ENCODE results near the gene KIAA0825. TPM values are rescaled to one million over a fixed set of nuclear protein-coding genes. Genes with fewer than 3 reads are reported as not detected.

KIAA0825 gene
- total RNA-seq, 4 donors from 2014 or later: 4.8 to 11.8 (median 7.2) TPM

GRCh38 chr5:94473936-94474335, 144.5 kb downstream of the KIAA0825 start:
- no peak for TF ChIP-seq CTCF (IDR thresholded peaks at IDR 0.05)
- no peak for TF ChIP-seq POLR2A (IDR thresholded peaks at IDR 0.05)
- TF ChIP-seq EP300 (IDR thresholded peaks at IDR 0.05): no peak
- DNase-seq (ENCODE audit: low spot score in 2 of 2): no peak
- peaks cover 0 to 15% (median 0%) of the 10 kb centered on the region in 3 donors for H3K36me3 ChIP-seq
- H3K4me1 ChIP-seq: peaks cover 0 to 17% (median 0%) of the 10 kb centered on the region in 4 donors
- H3K4me3 ChIP-seq: no peak overlapping the region
- H3K27me3 ChIP-seq: no peaks in the 10 kb centered on the region
- H3K27ac ChIP-seq: peak overlapping the region in 1 of 4 donors; percentile 11
- no peaks in the 10 kb centered on the region for H3K9me3 ChIP-seq

DNA sequence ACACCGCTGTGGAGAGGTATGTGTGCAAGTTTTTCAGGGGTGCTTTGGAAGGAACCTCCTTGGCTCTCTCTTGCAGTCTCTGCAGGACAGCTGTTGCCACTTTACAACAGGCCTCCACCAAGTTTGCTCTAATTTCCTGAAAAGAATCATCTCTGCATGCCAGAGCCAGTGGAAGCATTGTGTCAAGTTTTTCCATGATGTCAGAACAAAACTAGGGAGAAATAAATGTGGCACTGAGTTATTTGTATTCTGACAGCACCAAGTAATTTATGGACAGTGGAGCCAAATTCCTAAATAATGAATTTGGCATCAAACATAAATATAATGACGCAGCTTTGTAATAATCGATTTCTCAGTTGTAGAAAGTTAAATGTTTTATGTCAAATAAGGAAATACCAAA, 146.9 kb downstream of the KIAA0825 start:
- Histone ChIP-seq H3K9me3 (no peaks in the 10 kb centered on the region), H3K36me3 (peaks cover 0 to 13% (median 0%) of the 10 kb centered on the region in 3 donors), H3K4me1 (peaks cover 0 to 17% (median 0%) of the 10 kb centered on the region in 4 donors), H3K27ac (no peak overlapping the region), H3K4me3 (no peak overlapping the region), H3K27me3 (no peaks in the 10 kb centered on the region)
- 53 to 60% methylated on average over 3 of the region's 3 CpGs for WGBS, 2 donors
- no peak for DNase-seq (ENCODE audit: low spot score in 2 of 2)
- TF ChIP-seq POLR2A (IDR thresholded peaks at IDR 0.05) (no peak), EP300 (IDR thresholded peaks at IDR 0.05) (peak in 1 of 2 donors; percentile 18), CTCF (IDR thresholded peaks at IDR 0.05) (no peak)

GRCh38 chr5:94470802-94471201, 147.6 kb downstream of the KIAA0825 start:
- Histone ChIP-seq H3K4me1 (peaks cover 0 to 17% (median 0%) of the 10 kb centered on the region in 4 donors), H3K4me3 (no peak overlapping the region), H3K9me3 (no peaks in the 10 kb centered on the region), H3K36me3 (peaks cover 0 to 10% (median 0%) of the 10 kb centered on the region in 3 donors), H3K27ac (peak overlapping the region in 2 of 4 donors; percentile 38 to 60), H3K27me3 (no peaks in the 10 kb centered on the region)
- DNase-seq (ENCODE audit: low spot score in 2 of 2): no peak
- TF ChIP-seq EP300 (IDR thresholded peaks at IDR 0.05) (no peak), CTCF (IDR thresholded peaks at IDR 0.05) (no peak), POLR2A (IDR thresholded peaks at IDR 0.05) (no peak)
- WGBS, 2 donors: 53 to 56% methylated on average over 6 of the region's 6 CpGs

DNA sequence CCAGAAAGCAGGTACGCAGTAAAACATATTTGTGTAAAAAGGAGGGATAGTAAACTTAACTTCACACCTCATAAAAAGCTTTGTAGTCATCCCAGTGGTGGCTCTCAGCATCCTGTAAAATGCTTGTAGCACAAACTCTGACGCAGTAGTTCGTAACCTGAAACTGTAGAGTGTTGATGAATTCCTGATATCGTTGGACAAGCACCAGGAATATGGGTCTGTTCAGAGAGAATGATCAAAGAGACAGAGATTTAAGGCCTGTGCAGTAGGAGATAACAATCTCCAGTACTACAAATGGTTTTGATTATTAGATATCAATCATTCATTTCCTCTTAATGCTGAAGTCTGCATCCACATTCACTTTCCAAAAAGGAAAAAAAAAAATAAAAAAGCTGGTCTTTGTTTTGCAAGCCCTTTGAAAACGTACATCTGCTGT, 148.5 kb downstream of the KIAA0825 start:
- Histone ChIP-seq H3K27ac (peak overlapping the region in 2 of 4 donors; percentile 38 to 60), H3K4me3 (no peak overlapping the region), H3K9me3 (no peaks in the 10 kb centered on the region), H3K4me1 (peaks cover 0 to 17% (median 0%) of the 10 kb centered on the region in 4 donors), H3K27me3 (no peaks in the 10 kb centered on the region), H3K36me3 (peaks cover 0 to 10% (median 0%) of the 10 kb centered on the region in 3 donors)
- DNase-seq (ENCODE audit: low spot score in 2 of 2): no peak
- TF ChIP-seq CTCF (IDR thresholded peaks at IDR 0.05): no peak
- WGBS, 2 donors: 36 to 47% methylated on average over 5 of the region's 5 CpGs

DNA sequence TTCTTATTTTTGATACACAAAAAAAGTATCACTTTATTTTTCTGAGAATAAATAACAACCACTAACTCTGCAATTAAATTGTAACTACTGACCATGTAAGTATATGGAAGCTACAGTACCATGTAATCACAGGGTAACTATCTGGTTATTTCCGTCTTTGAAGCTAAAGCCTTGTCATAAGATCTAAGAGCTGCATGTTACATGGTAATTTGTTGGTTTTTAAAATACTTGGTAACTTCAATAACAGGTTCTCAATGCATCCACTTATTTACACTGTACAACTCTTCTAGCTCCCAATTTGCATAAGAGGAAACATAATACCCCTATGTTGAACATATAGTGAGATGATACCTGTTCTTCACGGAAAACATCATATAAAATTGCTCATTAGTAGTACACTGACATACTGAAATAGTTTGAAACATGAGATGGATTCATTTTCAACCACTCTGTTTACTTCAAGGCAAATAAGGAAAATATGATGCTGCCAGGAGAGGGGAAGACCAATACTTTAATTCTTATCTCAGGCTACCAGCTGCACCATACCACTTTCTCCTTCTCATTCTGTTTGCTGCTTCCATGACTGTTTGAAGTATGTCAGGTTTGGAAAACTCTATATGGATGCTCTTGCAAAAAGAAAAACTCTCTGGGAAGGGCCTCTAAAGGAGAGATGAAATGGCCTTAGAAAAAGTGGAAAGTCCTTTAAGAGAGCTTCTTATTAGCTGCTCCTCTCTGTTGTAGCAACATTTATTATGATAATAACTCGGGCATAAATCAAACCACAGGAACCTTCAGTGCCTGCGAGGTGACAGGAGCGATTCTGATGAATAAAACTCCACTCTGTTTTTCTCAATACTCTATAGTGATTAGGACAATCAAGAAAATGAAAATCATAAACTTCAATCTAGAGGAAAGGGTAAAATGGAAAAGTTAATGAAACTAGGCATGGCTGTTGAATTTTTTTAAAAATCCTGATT, 150.2 kb downstream of the KIAA0825 start:
- no peak for DNase-seq (ENCODE audit: low spot score in 2 of 2)
- H3K36me3 ChIP-seq: peaks cover 0 to 10% (median 0%) of the 10 kb centered on the region in 3 donors
- TF ChIP-seq EP300 (IDR thresholded peaks at IDR 0.05): no peak
- TF ChIP-seq CTCF (IDR thresholded peaks at IDR 0.05): no peak
- TF ChIP-seq POLR2A (IDR thresholded peaks at IDR 0.05): no peak
- WGBS, 2 donors: 91 to 96% methylated on average over 5 of the region's 5 CpGs
- H3K4me1 ChIP-seq: peaks cover 0 to 22% (median 0%) of the 10 kb centered on the region in 4 donors
- H3K27ac ChIP-seq: no peak overlapping the region
- H3K4me3 ChIP-seq: no peak overlapping the region
- H3K27me3 ChIP-seq: no peaks in the 10 kb centered on the region
- H3K9me3 ChIP-seq: no peaks in the 10 kb centered on the region

Measured in tibial nerve (tissue), 4 donors.